Sciatic nerve (tissue), 2 donors: ENCODE measurements around the gene ATG2A. TPM values are rescaled to one million over a fixed set of nuclear protein-coding genes. Genes with fewer than 3 reads are reported as not detected.
"Not testable (repeated sequence)": the region's sequence is repeated elsewhere in the genome, so short reads cannot be mapped to it uniquely, and the experiment has no call there.

Experiments
- ATAC-seq: fragments of 200-7000 bp; cut with Tn5 transposase; one replicate; pipeline ENCODE4 v1.9.1; 2020; ENCODE audit warnings: mild to moderate bottlenecking, moderate library complexity
- DNase-seq: peaks from one replicate; pipeline ENCODE4 v3.0.0-alpha.2; 2020; ENCODE audit warnings: low spot score
- intact Hi-C: fragments of 100-400 bp; cut with DNase I; formaldehyde crosslinking; loops from one replicate; pipeline ENCODE4 v1.14.2; 2022
- microRNA-seq: library from miRNA; unstranded; fragments of <30 nt; microRNA quantifications from one replicate; pipeline ENCODE4 v1.2.0, GENCODE V29; 2020
- total RNA-seq: library from RNA; stranded (reverse); fragmentation: NEBNext Ultra II Directional; extraction: Animal tissue kit (Norgen Biotek cat#: 25700); gene quantifications from one replicate; pipeline ENCODE4 v1.2.1, GENCODE V29; 2021
- donor health status: DM: no; HTN: no; CAD: no.
- donor health status: DM: no; HTN: no; CAD: no.

Gene ATG2A
- total RNA-seq, 1 donor from 2014 or later: 28.0 TPM

- ATAC-seq: no peak
- intact Hi-C loops: no loop called here
Measured at GRCh38 chr11:64850979-64851567, 65.9 kb downstream of the ATG2A start.

GRCh38 chr11:64849598-64850356, 67.2 kb downstream of the ATG2A start:
- intact Hi-C loops: loop anchor here (5.0 kb wide), 1 partner anchor 43 kb away; no protein-coding TSS in a partner anchor
- DNase-seq (no peak), ATAC-seq (no peak)

More at GRCh38 chr11:64850979-64851567, 65.9 kb downstream of the ATG2A start:
- no peak for DNase-seq

DNA sequence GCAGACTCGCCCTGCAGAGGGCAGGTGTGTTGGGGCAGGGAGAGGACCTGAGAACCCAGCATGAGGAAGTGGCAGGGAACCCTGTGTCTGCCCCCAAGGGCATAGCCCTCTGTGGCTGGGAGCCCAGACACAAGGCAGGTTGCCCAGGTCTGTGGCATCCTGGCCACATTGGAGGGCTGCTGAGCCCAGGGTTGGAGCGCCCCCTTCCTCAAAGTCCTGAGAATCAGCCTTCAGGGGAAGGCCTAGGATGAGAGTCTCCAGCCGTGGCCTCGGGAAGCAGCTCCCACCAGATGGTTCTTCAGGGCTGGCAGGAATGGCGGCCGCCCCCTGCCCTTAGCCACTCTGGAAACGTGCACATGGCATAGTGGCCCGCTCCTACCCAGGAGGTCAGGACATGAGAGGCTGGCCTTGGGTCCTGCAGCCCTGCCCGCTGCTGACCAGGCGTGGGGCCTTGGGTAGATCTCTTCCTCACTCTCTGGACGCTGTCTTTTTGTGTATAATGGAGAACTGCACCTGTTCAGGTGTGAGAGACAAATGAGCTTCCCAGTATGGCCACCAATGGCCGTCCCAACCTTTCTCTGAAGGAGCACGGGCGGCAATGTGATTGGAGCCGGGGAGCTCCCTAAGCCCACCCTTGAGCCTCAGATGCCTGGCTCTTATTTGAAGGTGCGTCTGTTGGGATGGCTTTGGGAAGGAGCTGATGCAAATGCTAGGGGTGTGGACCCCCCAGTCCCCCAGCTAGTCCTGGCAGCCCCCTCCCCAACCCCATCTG, 68.0 kb downstream of the ATG2A start:
- DNase-seq: no peak
- intact Hi-C loops: loop anchor here (5.0 kb wide), 1 partner anchor 43 kb away; no protein-coding TSS in a partner anchor
- no peak for ATAC-seq

DNA sequence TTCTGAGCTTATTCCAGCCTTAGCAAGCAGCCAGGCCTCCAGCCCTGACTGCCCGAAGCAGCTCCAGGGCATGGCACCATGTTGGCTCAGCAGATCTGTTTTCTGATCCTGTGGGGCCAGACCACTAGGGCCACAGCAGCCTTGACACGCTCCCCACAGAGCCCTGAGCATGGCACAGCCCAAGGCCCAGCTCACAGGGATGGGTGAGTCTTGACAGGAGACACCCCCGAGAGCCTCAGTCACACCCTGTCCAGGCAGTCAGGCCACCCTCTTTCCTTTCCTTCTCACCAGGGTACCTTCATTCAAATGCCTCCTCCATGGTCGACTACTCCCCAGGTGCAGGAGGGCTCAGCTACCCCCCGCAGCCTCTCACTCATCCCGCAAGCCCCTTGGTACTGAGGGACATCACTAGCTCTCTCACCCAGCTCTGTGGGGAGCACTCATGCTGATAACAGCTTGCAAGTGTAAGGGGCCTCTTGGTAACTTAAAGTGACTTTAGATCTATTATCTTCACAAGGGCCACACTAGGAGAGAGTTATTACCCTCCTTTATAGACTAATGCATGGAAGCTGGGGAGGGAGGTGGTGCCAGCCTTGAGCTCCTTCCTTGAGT, 68.7 kb downstream of the ATG2A start:
- ATAC-seq (no peak), DNase-seq (no peak)
- intact Hi-C loops: loop anchor here (5.0 kb wide), 1 partner anchor 44 kb away; no protein-coding TSS in a partner anchor

DNA sequence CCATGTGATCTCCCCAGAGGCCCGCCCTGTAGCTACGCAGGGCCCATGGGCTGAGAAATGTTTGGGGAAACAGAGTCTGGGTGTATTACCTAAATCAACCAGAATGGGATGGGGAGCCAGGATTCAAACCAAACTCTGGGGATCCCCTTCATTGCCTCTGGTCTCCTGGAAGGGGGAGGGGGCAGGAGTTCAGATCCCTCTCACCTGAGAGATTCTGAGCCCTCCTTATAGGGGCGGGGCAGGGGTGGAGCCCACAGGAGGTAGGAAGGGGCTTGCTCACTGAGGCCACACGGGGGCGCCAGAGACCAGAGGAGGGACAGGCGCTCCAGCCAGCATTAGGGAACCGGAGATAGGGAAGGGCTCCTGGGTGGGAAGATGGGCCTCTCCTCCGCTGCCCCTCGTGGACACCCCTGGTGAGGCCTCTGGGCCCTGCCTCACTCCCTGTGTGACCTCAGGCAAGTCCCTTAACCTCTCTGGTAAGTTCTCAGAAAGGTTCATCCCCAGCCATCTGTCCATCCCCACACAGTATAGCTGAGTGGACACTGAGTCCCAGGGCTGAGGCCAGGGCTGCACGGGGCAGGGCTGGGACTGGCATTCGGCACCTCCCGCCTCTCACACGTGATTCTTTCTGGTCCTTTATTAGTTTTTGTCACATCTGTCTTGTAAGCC, 69.9 kb downstream of the ATG2A start:
- intact Hi-C loops: loop anchor here (5.0 kb wide), 1 partner anchor 45 kb away; no protein-coding TSS in a partner anchor
- ATAC-seq: peak; percentile 90
- DNase-seq: peak; percentile 97

- DNase-seq, ATAC-seq: not testable (repeated sequence)
- intact Hi-C loops: loop anchor here (5.0 kb wide), 1 partner anchor 47 kb away; no protein-coding TSS in a partner anchor
Measured at GRCh38 chr11:64845776-64846129, 71.3 kb downstream of the ATG2A start.

GRCh38 chr11:64845129-64845775, 71.8 kb downstream of the ATG2A start:
- no peak for DNase-seq
- no peak for ATAC-seq
- intact Hi-C loops: loop anchor here (5.0 kb wide), 1 partner anchor 47 kb away; no protein-coding TSS in a partner anchor

Small RNAs within 50 kb of the gene (microRNA-seq; reads per million reads assigned to microRNA genes)
- not detected for gene MIR6749
- gene MIR6750: not detected

Other genes starting within 250 kb of the ATG2A start
- 13.7 TPM for gene NRXN2, start 194.0 kb downstream of the ATG2A start, total RNA-seq
- gene RASGRP2, start 173.1 kb downstream of the ATG2A start, total RNA-seq: 39.7 TPM
- gene PYGM, start 157.2 kb downstream of the ATG2A start, total RNA-seq: 8.1 TPM
- 366 TPM for gene SF1, start 138.7 kb downstream of the ATG2A start, total RNA-seq
- gene MAP4K2, start 114.0 kb downstream of the ATG2A start, total RNA-seq: 18.0 TPM
- gene MEN1, start 106.7 kb downstream of the ATG2A start, total RNA-seq: 17.7 TPM
- 0.58 TPM for gene CDC42BPG, start 72.6 kb downstream of the ATG2A start, total RNA-seq
- gene EHD1, start 38.6 kb downstream of the ATG2A start, total RNA-seq: 64.5 TPM
- gene PPP2R5B, start 7.5 kb upstream of the ATG2A start, total RNA-seq: 21.1 TPM
- gene GPHA2, start 18.7 kb upstream of the ATG2A start, total RNA-seq: not detected
- not detected for gene MAJIN, start 54.9 kb upstream of the ATG2A start, total RNA-seq
- gene BATF2, start 79.8 kb upstream of the ATG2A start, total RNA-seq: 2.9 TPM
- 130 TPM for gene ARL2, start 97.0 kb upstream of the ATG2A start, total RNA-seq
- 34.4 TPM for gene SNX15, start 110.2 kb upstream of the ATG2A start, total RNA-seq
- gene SAC3D1, start 124.0 kb upstream of the ATG2A start, total RNA-seq: 4.9 TPM
- gene NAALADL1, start 141.3 kb upstream of the ATG2A start, total RNA-seq: 14.7 TPM
- 0.71 TPM for gene CDCA5, start 166.8 kb upstream of the ATG2A start, total RNA-seq
- gene ZFPL1, start 167.0 kb upstream of the ATG2A start, total RNA-seq: 32.9 TPM
- gene VPS51, start 179.0 kb upstream of the ATG2A start, total RNA-seq: 115 TPM
- gene TM7SF2, start 194.7 kb upstream of the ATG2A start, total RNA-seq: 18.2 TPM
- gene ZNHIT2, start 200.5 kb upstream of the ATG2A start, total RNA-seq: 6.8 TPM
- 722 TPM for gene FAU, start 204.9 kb upstream of the ATG2A start, total RNA-seq
- gene MRPL49, start 205.1 kb upstream of the ATG2A start, total RNA-seq: 32.1 TPM
- gene SYVN1, start 217.3 kb upstream of the ATG2A start, total RNA-seq: 75.9 TPM